Measurements from ENCODE around the gene COL6A1. TPM values are rescaled to one million over a fixed set of nuclear protein-coding genes. Genes with fewer than 3 reads are reported as not detected.
"Not testable (repeated sequence)": the region's sequence is repeated elsewhere in the genome, so short reads cannot be mapped to it uniquely, and the experiment has no call there.

The COL6A1 gene
- total RNA-seq, 1 donor from 2014 or later, result 148 TPM

DNA sequence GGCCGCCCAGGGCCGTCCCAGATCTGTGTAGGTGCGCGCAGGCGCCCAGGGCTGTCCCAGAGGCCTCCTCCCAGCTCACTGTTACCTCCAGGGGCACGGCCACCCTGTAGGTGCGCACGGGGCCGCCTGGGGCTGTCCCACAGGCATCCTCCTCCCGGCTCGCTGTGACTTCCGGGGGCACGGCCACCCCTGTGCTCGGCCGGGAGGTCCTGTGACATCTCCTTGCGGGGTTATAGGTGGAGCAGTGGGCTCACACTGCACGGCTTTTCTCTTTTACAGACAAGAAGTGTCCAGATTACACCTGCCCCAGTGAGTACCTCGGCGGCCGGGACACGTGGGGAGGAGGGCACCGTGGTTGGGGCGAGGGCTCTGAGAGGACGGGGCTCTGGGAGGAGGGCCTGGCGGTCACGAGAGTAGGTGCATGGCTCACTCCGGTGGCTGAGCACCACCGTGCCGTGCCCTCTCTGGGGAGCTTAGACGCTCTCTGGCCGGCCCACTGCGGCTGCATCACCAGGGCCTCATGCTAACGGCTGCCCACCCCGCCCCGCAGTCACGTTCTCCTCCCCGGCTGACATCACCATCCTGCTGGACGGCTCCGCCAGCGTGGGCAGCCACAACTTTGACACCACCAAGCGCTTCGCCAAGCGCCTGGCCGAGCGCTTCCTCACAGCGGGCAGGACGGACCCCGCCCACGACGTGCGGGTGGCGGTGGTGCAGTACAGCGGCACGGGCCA, 21.4 kb downstream of the COL6A1 start:
- DNase-seq (peak; percentile 41), ATAC-seq (no peak)
- H3K36me3 ChIP-seq, result peaks cover 27% of the 10 kb centered on the region
- H3K4me3 ChIP-seq, result no peak overlapping the region
- TF ChIP-seq, protein P1, sequence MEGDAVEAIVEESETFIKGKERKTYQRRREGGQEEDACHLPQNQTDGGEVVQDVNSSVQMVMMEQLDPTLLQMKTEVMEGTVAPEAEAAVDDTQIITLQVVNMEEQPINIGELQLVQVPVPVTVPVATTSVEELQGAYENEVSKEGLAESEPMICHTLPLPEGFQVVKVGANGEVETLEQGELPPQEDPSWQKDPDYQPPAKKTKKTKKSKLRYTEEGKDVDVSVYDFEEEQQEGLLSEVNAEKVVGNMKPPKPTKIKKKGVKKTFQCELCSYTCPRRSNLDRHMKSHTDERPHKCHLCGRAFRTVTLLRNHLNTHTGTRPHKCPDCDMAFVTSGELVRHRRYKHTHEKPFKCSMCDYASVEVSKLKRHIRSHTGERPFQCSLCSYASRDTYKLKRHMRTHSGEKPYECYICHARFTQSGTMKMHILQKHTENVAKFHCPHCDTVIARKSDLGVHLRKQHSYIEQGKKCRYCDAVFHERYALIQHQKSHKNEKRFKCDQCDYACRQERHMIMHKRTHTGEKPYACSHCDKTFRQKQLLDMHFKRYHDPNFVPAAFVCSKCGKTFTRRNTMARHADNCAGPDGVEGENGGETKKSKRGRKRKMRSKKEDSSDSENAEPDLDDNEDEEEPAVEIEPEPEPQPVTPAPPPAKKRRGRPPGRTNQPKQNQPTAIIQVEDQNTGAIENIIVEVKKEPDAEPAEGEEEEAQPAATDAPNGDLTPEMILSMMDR (IDR thresholded peaks at IDR 0.05), result no peak
- H3K4me1 ChIP-seq, result no peaks in the 10 kb centered on the region
- H3K27me3 ChIP-seq (ENCODE audit: low read depth), result no peaks in the 10 kb centered on the region
- no peak overlapping the region for H3K27ac ChIP-seq
- no peaks in the 10 kb centered on the region for H3K9me3 ChIP-seq
- intact Hi-C loops (cut with DNase I), result no loop called here

DNA sequence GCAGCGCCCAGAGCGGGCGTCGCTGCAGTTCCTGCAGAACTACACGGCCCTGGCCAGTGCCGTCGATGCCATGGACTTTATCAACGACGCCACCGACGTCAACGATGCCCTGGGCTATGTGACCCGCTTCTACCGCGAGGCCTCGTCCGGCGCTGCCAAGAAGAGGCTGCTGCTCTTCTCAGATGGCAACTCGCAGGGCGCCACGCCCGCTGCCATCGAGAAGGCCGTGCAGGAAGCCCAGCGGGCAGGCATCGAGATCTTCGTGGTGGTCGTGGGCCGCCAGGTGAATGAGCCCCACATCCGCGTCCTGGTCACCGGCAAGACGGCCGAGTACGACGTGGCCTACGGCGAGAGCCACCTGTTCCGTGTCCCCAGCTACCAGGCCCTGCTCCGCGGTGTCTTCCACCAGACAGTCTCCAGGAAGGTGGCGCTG, 22.0 kb downstream of the COL6A1 start:
- intact Hi-C loops (cut with DNase I), result no loop called here
- peaks cover 21% of the 10 kb centered on the region for H3K36me3 ChIP-seq
- TF ChIP-seq, protein P1 (IDR thresholded peaks at IDR 0.05), result no peak
- H3K27me3 ChIP-seq (ENCODE audit: low read depth), result no peaks in the 10 kb centered on the region
- no peaks in the 10 kb centered on the region for H3K4me1 ChIP-seq
- no peak for ATAC-seq
- H3K9me3 ChIP-seq, result no peaks in the 10 kb centered on the region
- no peak overlapping the region for H3K4me3 ChIP-seq
- H3K27ac ChIP-seq, result no peak overlapping the region
- DNase-seq, result peak; percentile 42

DNA sequence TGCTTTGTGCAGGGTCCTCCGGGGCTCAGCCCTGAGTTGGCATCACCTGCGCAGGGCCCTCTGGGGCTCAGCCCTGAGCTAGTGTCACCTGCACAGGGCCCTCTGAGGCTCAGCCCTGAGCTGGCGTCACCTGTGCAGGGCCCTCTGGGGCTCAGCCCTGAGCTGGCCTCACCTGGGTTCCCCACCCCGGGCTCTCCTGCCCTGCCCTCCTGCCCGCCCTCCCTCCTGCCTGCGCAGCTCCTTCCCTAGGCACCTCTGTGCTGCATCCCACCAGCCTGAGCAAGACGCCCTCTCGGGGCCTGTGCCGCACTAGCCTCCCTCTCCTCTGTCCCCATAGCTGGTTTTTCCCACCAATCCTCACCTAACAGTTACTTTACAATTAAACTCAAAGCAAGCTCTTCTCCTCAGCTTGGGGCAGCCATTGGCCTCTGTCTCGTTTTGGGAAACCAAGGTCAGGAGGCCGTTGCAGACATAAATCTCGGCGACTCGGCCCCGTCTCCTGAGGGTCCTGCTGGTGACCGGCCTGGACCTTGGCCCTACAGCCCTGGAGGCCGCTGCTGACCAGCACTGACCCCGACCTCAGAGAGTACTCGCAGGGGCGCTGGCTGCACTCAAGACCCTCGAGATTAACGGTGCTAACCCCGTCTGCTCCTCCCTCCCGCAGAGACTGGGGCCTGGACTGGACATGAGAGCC, 22.7 kb downstream of the COL6A1 start:
- no peaks in the 10 kb centered on the region for H3K27me3 ChIP-seq (ENCODE audit: low read depth)
- intact Hi-C loops (cut with DNase I), result no loop called here
- no peak overlapping the region for H3K4me3 ChIP-seq
- no peak overlapping the region for H3K27ac ChIP-seq
- peaks cover 14% of the 10 kb centered on the region for H3K36me3 ChIP-seq
- DNase-seq (peak; percentile 43), ATAC-seq (no peak)
- H3K4me1 ChIP-seq, result no peaks in the 10 kb centered on the region
- TF ChIP-seq, protein P1 (IDR thresholded peaks at IDR 0.05), result no peak
- no peaks in the 10 kb centered on the region for H3K9me3 ChIP-seq

DNA sequence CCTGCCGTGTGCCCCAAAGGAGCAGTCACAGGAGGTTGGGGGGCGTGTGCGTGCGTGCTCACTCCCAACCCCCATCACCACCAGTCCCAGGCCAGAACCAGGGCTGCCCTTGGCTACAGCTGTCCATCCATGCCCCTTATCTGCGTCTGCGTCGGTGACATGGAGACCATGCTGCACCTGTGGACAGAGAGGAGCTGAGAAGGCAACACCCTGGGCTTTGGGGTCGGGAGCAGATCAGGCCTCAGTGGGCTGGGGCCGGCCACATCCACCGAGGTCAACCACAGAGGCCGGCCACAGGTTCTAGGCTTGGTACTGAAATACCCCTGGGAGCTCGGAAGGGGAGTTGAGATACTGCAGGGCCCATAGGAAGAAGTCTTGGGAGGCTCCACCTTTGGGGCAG, 23.5 kb downstream of the COL6A1 start:
- DNase-seq (no peak), ATAC-seq (no peak)
- Histone ChIP-seq H3K27ac (no peak overlapping the region), H3K36me3 (peaks cover 14% of the 10 kb centered on the region), H3K4me3 (no peak overlapping the region), H3K9me3 (no peaks in the 10 kb centered on the region), H3K27me3 (ENCODE audit: low read depth) (no peaks in the 10 kb centered on the region), H3K4me1 (no peaks in the 10 kb centered on the region)
- TF ChIP-seq, protein P1 (IDR thresholded peaks at IDR 0.05), result no peak
- intact Hi-C loops (cut with DNase I), result no loop called here

DNA sequence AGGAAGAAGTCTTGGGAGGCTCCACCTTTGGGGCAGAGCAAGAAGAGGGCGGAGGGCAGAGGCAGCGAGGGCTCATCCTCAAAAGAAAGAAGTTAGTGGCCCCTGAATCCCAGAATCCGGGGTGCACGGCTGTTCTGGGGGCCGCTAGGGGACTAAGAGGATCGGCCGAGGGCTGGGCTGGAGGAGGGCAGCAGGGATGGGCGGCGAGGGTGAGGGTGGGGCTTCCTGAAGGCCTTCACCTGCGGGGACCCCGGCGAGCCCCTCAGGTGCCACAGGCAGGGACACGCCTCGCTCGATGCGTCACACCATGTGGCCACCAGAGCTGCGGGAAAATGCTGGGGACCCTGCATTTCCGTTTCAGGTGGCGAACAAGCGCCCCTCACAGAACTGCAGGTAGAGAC, 23.9 kb downstream of the COL6A1 start:
- Histone ChIP-seq H3K9me3 (no peaks in the 10 kb centered on the region), H3K27me3 (ENCODE audit: low read depth) (no peaks in the 10 kb centered on the region), H3K27ac (no peak overlapping the region), H3K36me3 (peaks cover 14% of the 10 kb centered on the region), H3K4me1 (no peaks in the 10 kb centered on the region), H3K4me3 (no peak overlapping the region)
- DNase-seq (no peak), ATAC-seq (no peak)
- intact Hi-C loops (cut with DNase I), result no loop called here
- TF ChIP-seq, protein P1 (IDR thresholded peaks at IDR 0.05), result no peak

DNA sequence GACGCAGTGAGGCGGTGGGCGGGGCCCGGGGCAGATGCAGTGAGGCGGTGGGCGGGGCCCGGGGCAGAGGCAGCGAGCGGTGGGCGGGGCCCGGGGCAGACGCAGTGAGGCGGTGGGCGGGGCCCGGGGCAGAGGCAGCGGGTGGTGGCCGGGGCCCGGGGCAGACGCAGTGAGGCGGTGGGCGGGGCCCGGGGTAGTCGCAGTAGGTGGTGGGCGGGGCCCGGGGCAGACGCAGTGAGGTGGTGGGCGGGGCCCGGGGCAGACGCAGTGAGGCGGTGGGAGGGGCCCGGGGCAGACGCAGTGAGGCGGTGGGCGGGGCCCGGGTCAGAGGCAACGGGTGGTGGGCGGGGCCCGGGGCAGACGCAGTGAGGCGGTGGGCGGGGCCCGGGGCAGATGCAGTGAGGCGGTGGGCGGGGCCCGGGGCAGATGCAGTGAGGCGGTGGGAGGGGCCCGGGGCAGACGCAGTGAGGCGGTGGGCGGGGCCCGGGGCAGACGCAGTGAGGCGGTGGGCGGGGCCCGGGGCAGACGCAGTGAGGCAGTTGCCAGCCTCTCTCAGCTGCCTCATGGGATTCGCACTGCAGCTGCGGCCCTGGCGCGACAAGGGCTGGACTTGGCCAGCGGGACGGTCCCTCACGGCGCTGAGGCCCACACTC, 24.4 kb downstream of the COL6A1 start:
- H3K27ac ChIP-seq; H3K9me3 ChIP-seq; H3K27me3 ChIP-seq (ENCODE audit: low read depth); intact Hi-C loops (cut with DNase I); DNase-seq; H3K4me1 ChIP-seq; H3K36me3 ChIP-seq; ATAC-seq; H3K4me3 ChIP-seq: not testable (repeated sequence)

All from lower lobe of right lung (tissue), 2 donors.